Astrocyte (in vitro differentiated cells and primary cell): ENCODE measurements around the gene HOXC6. TPM values are rescaled to one million over a fixed set of nuclear protein-coding genes. Genes with fewer than 3 reads are reported as not detected.

Experiments used
- DNase-seq: peaks from one replicate; pipeline ENCODE4 v3.0.0-alpha.2; 2010; ENCODE audit warnings: low read depth
- FAIRE-seq: peaks from 2 replicates; lab custom pipeline; 2011; peaks lifted over from hg19 to GRCh38; lab: Jason Lieb, UNC
- H2AFZ ChIP-seq: 2 replicates; pipeline ENCODE4 v1.6.0; 2012; ENCODE audit warnings: low read depth, low read length, inconsistent platforms
- H3K27ac ChIP-seq: 2 replicates; pipeline ENCODE4 v1.5.1; 2011; ENCODE audit warnings: low read depth, low read length, inconsistent platforms
- H3K27me3 ChIP-seq: 2 replicates; pipeline ENCODE4 v1.6.0; 2011; ENCODE audit warnings: low read length, inconsistent platforms; ENCODE audit not compliant: insufficient read depth
- H3K36me3 ChIP-seq: 2 replicates; pipeline ENCODE4 v1.5.1; 2011; ENCODE audit warnings: low read length, inconsistent platforms; ENCODE audit not compliant: insufficient read depth
- H3K4me1 ChIP-seq: 2 replicates; pipeline ENCODE4 v1.5.1; 2011; ENCODE audit warnings: low read length, inconsistent platforms; ENCODE audit not compliant: insufficient read depth
- H3K4me2 ChIP-seq: 2 replicates; pipeline ENCODE4 v1.6.0; 2012; ENCODE audit warnings: low read length, inconsistent platforms
- H3K4me3 ChIP-seq: 2 replicates; pipeline ENCODE4 v1.5.1; 2011; ENCODE audit warnings: low read depth, mild to moderate bottlenecking, low read length, inconsistent platforms; ENCODE audit not compliant: insufficient read depth
- H3K79me2 ChIP-seq: 2 replicates; pipeline ENCODE4 v1.6.0; 2012; ENCODE audit warnings: mild to moderate bottlenecking, low read length, inconsistent platforms; ENCODE audit not compliant: insufficient read depth
- H3K9ac ChIP-seq: 2 replicates; pipeline ENCODE4 v1.6.0; 2012; ENCODE audit warnings: mild to moderate bottlenecking, low read length, inconsistent platforms
- H3K9me3 ChIP-seq: 2 replicates; pipeline ENCODE4 v1.5.1; 2012; ENCODE audit warnings: low read depth, mild to moderate bottlenecking, low read length, inconsistent platforms; ENCODE audit not compliant: insufficient read depth
- H4K20me1 ChIP-seq: 2 replicates; pipeline ENCODE4 v1.6.0; 2012; ENCODE audit warnings: low read length, inconsistent platforms; ENCODE audit not compliant: insufficient read depth
- H3K27ac Mint-ChIP-seq: one replicate; pipeline ENCODE4 v1.8.0; 2021; ENCODE audit warnings: mild to moderate bottlenecking, mixed read lengths; ENCODE audit not compliant: unreplicated experiment
- H3K27me3 Mint-ChIP-seq: one replicate; pipeline ENCODE4 v1.8.0; 2021; ENCODE audit warnings: low read depth, mixed read lengths; ENCODE audit not compliant: unreplicated experiment
- H3K36me3 Mint-ChIP-seq: one replicate; pipeline ENCODE4 v1.8.0; 2021; ENCODE audit warnings: low read depth, mixed read lengths; ENCODE audit not compliant: unreplicated experiment
- H3K4me1 Mint-ChIP-seq: one replicate; pipeline ENCODE4 v1.8.0; 2021; ENCODE audit warnings: low read depth, mixed read lengths; ENCODE audit not compliant: unreplicated experiment
- H3K4me3 Mint-ChIP-seq: one replicate; pipeline ENCODE4 v1.8.0; 2021; ENCODE audit warnings: mild to moderate bottlenecking, moderate library complexity, mixed read lengths; ENCODE audit not compliant: unreplicated experiment
- H3K9me3 Mint-ChIP-seq: one replicate; pipeline ENCODE4 v1.8.0; 2021; ENCODE audit warnings: mild to moderate bottlenecking, mixed read lengths; ENCODE audit not compliant: unreplicated experiment
- CTCF ChIP-seq: IDR thresholded peaks from 2 replicates; pipeline ENCODE4 v1.5.1; 2011; ENCODE audit warnings: low read depth, mild to moderate bottlenecking, inconsistent platforms, low read length, moderate library complexity; ENCODE audit not compliant: insufficient read depth
- EZH2 ChIP-seq: IDR thresholded peaks from 2 replicates; pipeline ENCODE4 v1.6.1; 2012; ENCODE audit warnings: mild to moderate bottlenecking, low read length, inconsistent platforms; ENCODE audit not compliant: insufficient read depth
- total RNA-seq: library from RNA; stranded (reverse); gene quantifications from 2 replicates; pipeline ENCODE4 v1.2.1, GENCODE V29; 2021

HOXC6 gene
- total RNA-seq, 1 donor from 2014 or later, result not detected

DNA sequence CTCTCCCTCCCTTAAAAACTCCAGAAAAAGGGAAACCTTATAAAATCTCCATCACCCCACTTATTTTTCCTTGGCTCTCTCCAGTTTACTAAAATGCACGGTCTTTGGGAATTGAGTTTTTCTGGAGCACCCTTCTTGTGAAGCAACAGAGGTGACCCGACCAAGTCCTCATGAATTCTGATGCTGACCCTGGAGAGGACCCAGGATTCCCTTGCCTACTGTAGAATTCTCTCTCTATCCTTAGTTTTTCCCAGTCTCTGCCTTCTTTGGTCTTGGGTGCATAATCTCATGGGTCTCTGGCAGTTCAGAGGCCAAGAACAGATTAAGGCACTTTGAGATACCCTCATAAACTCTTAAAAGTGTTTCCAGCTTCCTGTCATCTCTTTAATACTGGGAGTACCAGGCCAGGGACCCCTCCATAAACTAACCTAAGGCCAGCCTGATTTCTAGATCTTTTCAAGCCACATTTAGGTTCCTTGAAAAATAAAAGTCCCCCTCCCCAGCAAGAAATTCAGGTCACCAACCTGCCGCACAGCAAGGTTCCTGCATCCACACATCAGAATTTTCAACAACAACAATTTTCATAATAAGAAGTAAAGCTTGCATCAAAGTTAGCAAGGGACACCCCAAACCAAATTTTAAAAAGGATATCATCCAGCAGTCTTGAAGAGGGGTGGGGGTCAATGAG, 20.3 kb downstream of the HOXC6 start:
- no peak for FAIRE-seq
- H3K4me1 Mint-ChIP-seq, result no peaks in the 10 kb centered on the region
- H3K27me3 ChIP-seq, result peaks cover 95% of the 10 kb centered on the region

GRCh38 chr12:54049108-54049507, 20.9 kb downstream of the HOXC6 start:
- Histone ChIP-seq H2AFZ (no peak overlapping the region), H3K4me2 (no peak overlapping the region), H3K4me1 (no peaks in the 10 kb centered on the region), H3K9me3 (no peaks in the 10 kb centered on the region), H3K9ac (no peak overlapping the region), H3K27ac (no peak overlapping the region), H4K20me1 (no peaks in the 10 kb centered on the region), H3K79me2 (no peaks in the 10 kb centered on the region), H3K36me3 (no peaks in the 10 kb centered on the region), H3K27me3 (peaks cover 94% of the 10 kb centered on the region), H3K4me3 (no peak overlapping the region)
- peaks cover 92% of the 10 kb centered on the region for H3K27me3 Mint-ChIP-seq
- no peak overlapping the region for H3K27ac Mint-ChIP-seq
- peaks cover 9% of the 10 kb centered on the region for H3K9me3 Mint-ChIP-seq
- no peak for DNase-seq
- H3K4me3 Mint-ChIP-seq, result no peak overlapping the region
- TF ChIP-seq EZH2 (no peak), CTCF (no peak)
- H3K4me1 Mint-ChIP-seq, result no peaks in the 10 kb centered on the region
- FAIRE-seq, result no peak
- peaks cover 2% of the 10 kb centered on the region for H3K36me3 Mint-ChIP-seq

More for the DNA sequence above, 20.3 kb downstream of the HOXC6 start:
- no peaks in the 10 kb centered on the region for H3K36me3 Mint-ChIP-seq
- Histone ChIP-seq H3K79me2 (no peaks in the 10 kb centered on the region), H3K9me3 (no peaks in the 10 kb centered on the region), H3K27ac (no peak overlapping the region), H3K4me2 (no peak overlapping the region), H3K9ac (no peak overlapping the region), H3K4me3 (no peak overlapping the region), H3K4me1 (no peaks in the 10 kb centered on the region), H2AFZ (no peak overlapping the region), H3K36me3 (no peaks in the 10 kb centered on the region), H4K20me1 (no peaks in the 10 kb centered on the region)
- H3K4me3 Mint-ChIP-seq, result no peak overlapping the region
- H3K27me3 Mint-ChIP-seq, result peaks cover 92% of the 10 kb centered on the region
- no peak overlapping the region for H3K27ac Mint-ChIP-seq
- no peak for TF ChIP-seq CTCF
- TF ChIP-seq EZH2, result no peak
- DNase-seq, result no peak
- peaks cover 9% of the 10 kb centered on the region for H3K9me3 Mint-ChIP-seq

- no peak overlapping the region for H3K4me3 Mint-ChIP-seq
- FAIRE-seq (no peak), DNase-seq (no peak)
- Histone ChIP-seq H2AFZ (no peak overlapping the region), H3K9ac (no peak overlapping the region), H3K36me3 (no peaks in the 10 kb centered on the region), H3K4me2 (no peak overlapping the region), H3K9me3 (no peaks in the 10 kb centered on the region), H3K4me1 (no peaks in the 10 kb centered on the region), H3K79me2 (no peaks in the 10 kb centered on the region), H4K20me1 (no peaks in the 10 kb centered on the region), H3K27ac (no peak overlapping the region), H3K27me3 (peaks cover 90% of the 10 kb centered on the region), H3K4me3 (no peak overlapping the region)
- no peak for TF ChIP-seq EZH2
- TF ChIP-seq CTCF, result no peak
- H3K27ac Mint-ChIP-seq, result no peak overlapping the region
- peaks cover 89% of the 10 kb centered on the region for H3K27me3 Mint-ChIP-seq
- H3K9me3 Mint-ChIP-seq, result peaks cover 11% of the 10 kb centered on the region
- H3K36me3 Mint-ChIP-seq, result peaks cover 2% of the 10 kb centered on the region
- H3K4me1 Mint-ChIP-seq, result no peaks in the 10 kb centered on the region
These were observed 22.2 kb downstream of the HOXC6 start for GRCh38 chr12:54050482-54050810.
